Fibroblast of pulmonary artery (primary cell): ENCODE data around the gene SPATS2L.
A peak's percentile ranks its signal among the peaks of the same experiment; 100 is the strongest.

Experiments
- DNase-seq: peaks from one replicate; pipeline ENCODE4 v3.0.0-alpha.2; 2010; ENCODE audit warnings: low read depth
- H3K4me3 ChIP-seq: replicated peaks from 2 replicates; pipeline ENCODE4 v1.5.1; 2011; ENCODE audit warnings: low read depth, mild to moderate bottlenecking, control low read depth, low read length, moderate library complexity
- CTCF ChIP-seq: IDR thresholded peaks from 2 replicates; pipeline ENCODE4 v1.5.1; 2011; ENCODE audit warnings: mild to moderate bottlenecking, control low read depth, low read length, inconsistent platforms; ENCODE audit errors: missing control alignments

Gene SPATS2L

GRCh38 chr2:200319548-200320337 is 13.2 kb downstream of the SPATS2L start:
- H3K4me3 ChIP-seq, result no peak overlapping the region
- peak; percentile 78 for DNase-seq
- no peak for TF ChIP-seq CTCF

GRCh38 chr2:200320344-200320743 is 13.9 kb downstream of the SPATS2L start:
- no peak for DNase-seq
- TF ChIP-seq CTCF, result no peak
- no peak overlapping the region for H3K4me3 ChIP-seq

GRCh38 chr2:200320991-200321390 is 14.5 kb downstream of the SPATS2L start:
- no peak for DNase-seq
- no peak for TF ChIP-seq CTCF
- H3K4me3 ChIP-seq, result no peak overlapping the region

- no peak for DNase-seq
- no peak for TF ChIP-seq CTCF
- H3K4me3 ChIP-seq, result no peak overlapping the region
These were observed 15.5 kb downstream of the SPATS2L start for GRCh38 chr2:200321780-200322534.

- no peak overlapping the region for H3K4me3 ChIP-seq
- no peak for DNase-seq
- TF ChIP-seq CTCF, result no peak
These were observed 16.1 kb downstream of the SPATS2L start for GRCh38 chr2:200322607-200323006.

- H3K4me3 ChIP-seq, result no peak overlapping the region
- no peak for DNase-seq
- TF ChIP-seq CTCF, result no peak
These were observed 17.9 kb downstream of the SPATS2L start for GRCh38 chr2:200324362-200324761.

GRCh38 chr2:200329384-200329783 is 22.9 kb downstream of the SPATS2L start:
- DNase-seq, result no peak
- no peak for TF ChIP-seq CTCF
- no peak overlapping the region for H3K4me3 ChIP-seq
